GM19395 (cell line): Measurements from ENCODE around the gene CLASP1.
"Not testable (repeated sequence)": the region's sequence is repeated elsewhere in the genome, so short reads cannot be mapped to it uniquely, and the experiment has no call there.

Experiments used
- ATAC-seq: cut with Tn5 transposase; IDR thresholded peaks from one replicate; pipeline ENCODE4 v1.9.1; 2021; ENCODE audit warnings: mild to moderate bottlenecking, moderate library complexity; ENCODE audit not compliant: unreplicated experiment

The CLASP1 gene

GRCh38 chr2:121663434-121663833 lies 14.2 kb upstream of the CLASP1 start:
- no peak for ATAC-seq

GRCh38 chr2:121662656-121663055 lies 13.4 kb upstream of the CLASP1 start:
- ATAC-seq: no peak

DNA sequence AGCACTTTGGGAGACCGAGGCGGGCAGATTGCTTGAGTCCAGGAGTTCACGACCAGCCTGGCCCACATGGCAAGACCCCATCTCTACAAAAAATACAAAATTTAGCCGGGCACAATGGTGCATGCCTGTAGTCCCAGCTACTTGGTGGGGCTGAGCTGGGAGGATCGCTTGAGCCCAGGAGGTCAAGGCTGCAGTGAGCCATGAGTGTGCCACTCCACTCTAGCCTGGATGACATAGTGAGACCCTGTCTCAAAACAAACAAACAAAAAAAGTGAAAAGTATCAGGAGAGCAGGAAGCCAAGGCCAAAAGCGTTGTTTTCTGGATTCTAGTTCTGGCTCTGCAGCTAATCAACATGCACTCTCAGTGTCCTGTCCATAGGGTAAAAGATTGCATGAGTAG lies 10.7 kb upstream of the CLASP1 start:
- ATAC-seq: no peak

- ATAC-seq: not testable (repeated sequence)
Observed at GRCh38 chr2:121658393-121658792, 9.1 kb upstream of the CLASP1 start.

DNA sequence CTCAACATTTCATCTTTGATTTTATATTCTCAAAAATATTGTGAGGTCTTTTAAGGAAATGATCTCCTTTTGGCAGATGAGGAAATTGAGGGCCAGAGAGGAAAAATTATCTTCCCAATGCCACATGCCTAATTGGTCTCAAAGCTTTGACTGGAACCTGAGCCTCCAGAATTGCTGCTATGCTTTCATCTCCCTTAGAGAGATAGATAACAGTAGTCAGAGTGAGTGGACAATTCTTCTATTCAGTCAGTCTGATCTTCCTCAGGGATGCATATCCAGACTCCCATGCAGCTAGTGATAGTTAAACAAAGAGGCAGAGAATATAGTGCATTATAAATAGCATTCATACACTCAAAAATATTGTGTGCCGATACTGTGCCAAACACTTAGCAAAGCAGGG lies 3.8 kb upstream of the CLASP1 start:
- no peak for ATAC-seq

DNA sequence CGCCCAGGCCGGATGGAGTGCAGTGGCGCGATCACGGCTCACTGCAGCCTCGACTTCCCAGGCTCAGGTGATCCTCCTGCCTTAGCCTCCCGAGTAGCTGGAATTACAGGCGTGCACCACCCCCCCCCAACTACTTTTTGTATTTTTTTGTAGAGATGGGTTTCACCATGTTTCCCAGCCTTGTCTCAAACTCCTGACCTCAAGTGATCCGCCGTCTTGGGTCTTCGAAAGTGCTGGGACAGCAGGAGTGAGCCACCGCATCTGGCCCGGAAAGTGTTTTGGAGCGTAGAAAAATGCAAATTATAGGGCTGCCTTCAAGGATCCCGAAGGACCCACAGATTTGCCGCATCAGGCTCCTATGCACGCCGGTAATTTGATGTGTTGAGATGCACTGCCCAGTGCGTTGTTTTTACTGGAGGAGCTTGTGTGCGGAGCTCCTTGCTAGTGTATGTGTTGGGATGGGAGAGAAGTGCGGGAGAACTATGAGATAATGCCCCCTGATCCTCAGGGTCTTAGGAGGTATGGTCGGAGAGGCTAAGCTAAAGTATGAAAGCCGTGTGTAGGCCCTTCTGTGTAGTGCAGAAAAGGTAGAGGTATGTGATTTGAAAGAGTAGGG lies 1.2 kb upstream of the CLASP1 start:
- ATAC-seq: peak; percentile 23

DNA sequence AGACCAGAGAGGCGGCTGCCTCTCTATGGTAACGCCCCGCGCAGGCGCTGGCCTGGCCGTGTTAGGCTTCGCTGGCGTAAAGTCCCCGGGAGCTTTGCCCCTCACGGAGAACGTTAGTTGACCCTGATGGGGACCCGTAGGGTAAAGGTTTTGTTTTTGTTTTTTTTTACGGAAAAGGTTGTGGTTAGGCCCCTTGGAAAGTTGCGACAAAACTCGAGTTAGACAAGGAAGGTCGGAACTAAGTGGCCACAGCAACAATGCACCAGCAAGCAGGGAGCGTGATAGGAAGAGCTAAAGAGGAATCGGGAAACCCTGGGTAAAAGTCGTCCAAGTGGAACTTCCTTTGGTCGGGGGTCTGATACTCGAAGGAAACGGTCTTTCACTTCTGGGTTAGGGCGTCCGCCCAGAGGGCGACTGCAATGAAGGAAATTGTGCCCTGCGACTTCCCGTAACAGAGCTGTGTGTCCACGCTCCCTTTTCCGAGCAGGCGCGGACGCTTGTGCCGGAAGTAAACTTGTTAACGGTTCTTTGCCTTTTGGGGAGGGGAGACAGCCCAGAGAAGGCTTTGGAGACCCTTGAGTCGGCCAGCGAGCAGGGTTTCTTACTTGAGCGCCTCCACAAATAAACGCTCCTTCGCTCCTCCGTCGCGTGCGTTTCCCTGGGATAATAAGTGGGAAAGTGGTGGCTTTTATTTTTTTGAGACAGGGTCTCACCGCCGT lies 493 bp upstream of the CLASP1 start:
- ATAC-seq: peak; percentile 90

GRCh38 chr2:121648206-121649148 lies 785 bp downstream of the CLASP1 start:
- ATAC-seq: peak; percentile 21

DNA sequence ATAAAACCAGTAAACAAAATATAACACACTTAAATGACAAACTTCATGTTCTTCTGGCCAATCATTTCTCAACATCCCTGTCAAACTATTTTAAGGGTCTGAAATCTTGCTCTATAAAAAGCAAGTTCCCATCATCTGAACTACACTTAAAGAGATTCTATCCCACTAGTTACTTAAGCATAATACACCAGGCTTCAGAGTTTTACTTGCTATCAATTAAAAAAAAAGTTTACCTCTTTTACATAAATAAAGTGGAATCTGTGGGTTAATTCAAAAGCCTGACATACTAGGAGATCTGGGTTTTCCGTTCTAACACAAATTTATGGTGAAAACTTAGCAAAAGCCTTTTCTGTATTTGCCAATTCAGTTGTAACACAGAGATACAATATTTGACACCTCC lies 1.9 kb downstream of the CLASP1 start:
- no peak for ATAC-seq

GRCh38 chr2:121644715-121645114 lies 4.5 kb downstream of the CLASP1 start:
- ATAC-seq: no peak

GRCh38 chr2:121643877-121644276 lies 5.4 kb downstream of the CLASP1 start:
- no peak for ATAC-seq

GRCh38 chr2:121640380-121641316 lies 8.6 kb downstream of the CLASP1 start:
- ATAC-seq: no peak

DNA sequence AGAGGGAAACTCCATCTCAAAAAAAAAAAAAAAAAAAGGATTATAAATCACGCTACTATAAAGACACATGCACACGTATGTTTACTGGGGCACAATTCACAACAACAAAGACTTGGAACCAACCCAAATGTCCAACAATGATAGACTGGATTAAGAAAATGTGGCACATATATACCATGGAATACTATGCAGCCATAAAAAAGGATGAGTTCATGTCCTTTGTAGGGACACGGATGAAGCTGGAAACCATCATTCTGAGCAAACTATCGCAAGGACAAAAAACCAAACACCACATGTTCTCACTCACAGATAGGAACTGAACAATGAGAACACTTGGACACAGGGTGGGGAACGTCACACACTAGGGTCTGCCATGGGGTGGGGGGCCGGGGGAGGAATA lies 9.4 kb downstream of the CLASP1 start:
- ATAC-seq: not testable (repeated sequence)

DNA sequence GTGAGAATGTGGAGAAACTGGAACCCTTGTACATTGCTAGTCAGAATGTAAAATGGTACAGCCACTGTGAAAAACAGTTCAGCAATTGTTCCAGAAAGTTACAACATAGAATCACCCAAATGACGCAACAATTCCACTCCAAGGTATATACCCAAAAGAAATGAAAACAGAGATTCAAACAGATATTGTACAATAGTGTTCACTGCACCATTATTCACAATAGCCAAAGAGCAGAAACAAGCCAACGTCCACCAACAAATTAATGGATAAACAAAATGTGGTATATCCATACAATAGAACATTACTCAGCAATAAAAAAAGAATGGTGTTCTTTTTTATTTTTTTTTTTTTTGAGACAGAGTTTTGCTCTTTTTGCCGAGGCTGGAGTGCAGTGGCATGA lies 10.9 kb downstream of the CLASP1 start:
- no peak for ATAC-seq

- no peak for ATAC-seq
Observed at GRCh38 chr2:121635371-121635770, 13.9 kb downstream of the CLASP1 start.

- ATAC-seq: no peak
Observed at GRCh38 chr2:121634354-121635307, 14.6 kb downstream of the CLASP1 start.

DNA sequence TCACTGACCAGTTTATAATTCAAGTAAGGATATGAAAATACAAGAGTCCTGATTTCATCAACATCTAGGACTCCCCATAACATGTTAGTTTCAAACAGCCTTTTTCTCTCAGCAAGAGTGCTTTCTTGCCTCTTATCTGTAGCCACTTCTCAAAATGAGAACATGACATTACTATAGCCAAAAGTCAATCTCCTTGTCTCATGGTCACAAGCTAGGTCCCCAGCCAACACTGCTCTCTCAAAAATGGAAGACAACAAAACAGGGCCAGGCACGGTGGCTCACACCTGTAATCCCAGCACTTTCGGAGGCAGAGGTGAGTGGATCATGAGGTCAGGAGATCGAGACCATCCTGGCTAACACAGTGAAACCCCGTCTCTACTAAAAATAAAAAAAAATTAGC lies 15.8 kb downstream of the CLASP1 start:
- ATAC-seq: no peak

GRCh38 chr2:121627525-121628050 lies 21.7 kb downstream of the CLASP1 start:
- no peak for ATAC-seq
